HG03159 (cell line): ENCODE results near the gene FADS2.
"Not testable (repeated sequence)": the region's sequence is repeated elsewhere in the genome, so short reads cannot be mapped to it uniquely, and the experiment has no call there.

ENCODE experiments used
- ATAC-seq: cut with Tn5 transposase; IDR thresholded peaks from one replicate; pipeline ENCODE4 v1.9.1; 2021; ENCODE audit warnings: mild to moderate bottlenecking, moderate library complexity; ENCODE audit not compliant: unreplicated experiment

Gene FADS2

GRCh38 chr11:61866231-61866957 is 38.3 kb downstream of the FADS2 start:
- ATAC-seq: no peak

- no peak for ATAC-seq
Measured at GRCh38 chr11:61866958-61867343, 38.9 kb downstream of the FADS2 start.

- ATAC-seq: no peak
Measured at GRCh38 chr11:61868571-61869428, 40.7 kb downstream of the FADS2 start.

- no peak for ATAC-seq
Measured at GRCh38 chr11:61869429-61869707, 41.3 kb downstream of the FADS2 start.

- ATAC-seq: no peak
Measured at GRCh38 chr11:61869708-61870451, 41.8 kb downstream of the FADS2 start.

GRCh38 chr11:61870541-61871031 is 42.5 kb downstream of the FADS2 start:
- no peak for ATAC-seq

- peak; percentile 74 for ATAC-seq
Measured at GRCh38 chr11:61871158-61871597, 43.1 kb downstream of the FADS2 start.

- no peak for ATAC-seq
Measured at GRCh38 chr11:61872935-61873565, 45.0 kb downstream of the FADS2 start.

GRCh38 chr11:61873588-61874376 is 45.7 kb downstream of the FADS2 start:
- ATAC-seq: no peak

GRCh38 chr11:61874377-61874809 is 46.3 kb downstream of the FADS2 start:
- no peak for ATAC-seq

- no peak for ATAC-seq
Measured at GRCh38 chr11:61874853-61875252, 46.8 kb downstream of the FADS2 start.

- no peak for ATAC-seq
Measured at GRCh38 chr11:61875698-61876097, 47.6 kb downstream of the FADS2 start.

- ATAC-seq: no peak
Measured at GRCh38 chr11:61879152-61879551, 51.1 kb downstream of the FADS2 start.

- no peak for ATAC-seq
Measured at GRCh38 chr11:61880031-61880430, 51.9 kb downstream of the FADS2 start.

- no peak for ATAC-seq
Measured at GRCh38 chr11:61880454-61880853, 52.4 kb downstream of the FADS2 start.

GRCh38 chr11:61881397-61881796 is 53.3 kb downstream of the FADS2 start:
- no peak for ATAC-seq

GRCh38 chr11:61882267-61882666 is 54.2 kb downstream of the FADS2 start:
- ATAC-seq: not testable (repeated sequence)

- ATAC-seq: no peak
Measured at GRCh38 chr11:61882879-61883278, 54.8 kb downstream of the FADS2 start.

GRCh38 chr11:61883327-61883726 is 55.2 kb downstream of the FADS2 start:
- no peak for ATAC-seq

GRCh38 chr11:61883947-61884346 is 55.8 kb downstream of the FADS2 start:
- no peak for ATAC-seq
